GM12874 (cell line): Measurements from ENCODE around the gene UBE2Q2.

Experiments used
- CTCF ChIP-seq: IDR thresholded peaks from 2 replicates; pipeline ENCODE4 v1.5.1; 2011; ENCODE audit warnings: low read depth, mild to moderate bottlenecking, control low read depth, low read length, moderate library complexity; ENCODE audit not compliant: insufficient read depth

Gene UBE2Q2

GRCh38 chr15:75920079-75920478 lies 76.8 kb downstream of the UBE2Q2 start:
- TF ChIP-seq CTCF, result no peak

- TF ChIP-seq CTCF, result no peak
These were observed 78.8 kb downstream of the UBE2Q2 start for GRCh38 chr15:75921732-75922703.

- TF ChIP-seq CTCF, result no peak
These were observed 80.5 kb downstream of the UBE2Q2 start for GRCh38 chr15:75923756-75924155.

GRCh38 chr15:75924576-75924975 lies 81.3 kb downstream of the UBE2Q2 start:
- TF ChIP-seq CTCF, result no peak

- no peak for TF ChIP-seq CTCF
These were observed 82.2 kb downstream of the UBE2Q2 start for GRCh38 chr15:75925440-75925839.

- no peak for TF ChIP-seq CTCF
These were observed 83.7 kb downstream of the UBE2Q2 start for GRCh38 chr15:75926931-75927330.

- no peak for TF ChIP-seq CTCF
These were observed 84.4 kb downstream of the UBE2Q2 start for GRCh38 chr15:75927601-75928000.
